ENCODE measurements around the gene LDLR. TPM values are rescaled to one million over a fixed set of nuclear protein-coding genes. Genes with fewer than 3 reads are reported as not detected.
A peak's percentile ranks its signal among the peaks of the same experiment; 100 is the strongest.
"Not testable (repeated sequence)": the region's sequence is repeated elsewhere in the genome, so short reads cannot be mapped to it uniquely, and the experiment has no call there.

The LDLR gene
- total RNA-seq, 1 donor from 2014 or later: 121 TPM

DNA sequence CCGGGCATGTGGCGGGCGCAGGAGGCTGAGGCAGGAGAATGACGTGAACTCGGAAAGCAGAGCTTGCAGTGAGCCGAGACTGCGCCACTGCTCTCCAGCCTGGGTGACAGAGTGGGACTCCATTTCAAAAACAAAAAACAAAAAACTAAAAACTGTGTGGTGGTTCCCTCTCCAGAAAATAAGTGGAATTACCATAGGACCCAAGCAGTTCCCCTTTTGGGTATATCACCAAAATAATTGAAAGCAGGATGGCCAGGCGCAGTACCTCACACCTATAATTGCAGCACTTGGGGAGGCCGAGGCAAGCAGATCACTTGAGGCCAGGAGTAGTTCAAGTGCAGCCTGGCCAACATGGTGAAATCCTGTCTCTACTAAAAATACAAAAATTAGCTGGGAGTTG is 15.7 kb upstream of the LDLR start:
- Mint-ChIP-seq H3K4me1 (ENCODE audit: low read depth) (no peaks in the 10 kb centered on the region), H3K4me3 (ENCODE audit: unreplicated experiment) (no peak overlapping the region), H3K27ac (ENCODE audit: unreplicated experiment) (no peak overlapping the region), H3K27me3 (ENCODE audit: low read depth) (no peaks in the 10 kb centered on the region), H3K9me3 (ENCODE audit: low read depth) (no peaks in the 10 kb centered on the region), H3K36me3 (ENCODE audit: low read depth) (peaks cover 4% of the 10 kb centered on the region)
- TF ChIP-seq, protein P1, sequence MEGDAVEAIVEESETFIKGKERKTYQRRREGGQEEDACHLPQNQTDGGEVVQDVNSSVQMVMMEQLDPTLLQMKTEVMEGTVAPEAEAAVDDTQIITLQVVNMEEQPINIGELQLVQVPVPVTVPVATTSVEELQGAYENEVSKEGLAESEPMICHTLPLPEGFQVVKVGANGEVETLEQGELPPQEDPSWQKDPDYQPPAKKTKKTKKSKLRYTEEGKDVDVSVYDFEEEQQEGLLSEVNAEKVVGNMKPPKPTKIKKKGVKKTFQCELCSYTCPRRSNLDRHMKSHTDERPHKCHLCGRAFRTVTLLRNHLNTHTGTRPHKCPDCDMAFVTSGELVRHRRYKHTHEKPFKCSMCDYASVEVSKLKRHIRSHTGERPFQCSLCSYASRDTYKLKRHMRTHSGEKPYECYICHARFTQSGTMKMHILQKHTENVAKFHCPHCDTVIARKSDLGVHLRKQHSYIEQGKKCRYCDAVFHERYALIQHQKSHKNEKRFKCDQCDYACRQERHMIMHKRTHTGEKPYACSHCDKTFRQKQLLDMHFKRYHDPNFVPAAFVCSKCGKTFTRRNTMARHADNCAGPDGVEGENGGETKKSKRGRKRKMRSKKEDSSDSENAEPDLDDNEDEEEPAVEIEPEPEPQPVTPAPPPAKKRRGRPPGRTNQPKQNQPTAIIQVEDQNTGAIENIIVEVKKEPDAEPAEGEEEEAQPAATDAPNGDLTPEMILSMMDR (IDR thresholded peaks at IDR 0.05): no peak
- DNase-seq (ENCODE audit: low spot score): no peak

DNA sequence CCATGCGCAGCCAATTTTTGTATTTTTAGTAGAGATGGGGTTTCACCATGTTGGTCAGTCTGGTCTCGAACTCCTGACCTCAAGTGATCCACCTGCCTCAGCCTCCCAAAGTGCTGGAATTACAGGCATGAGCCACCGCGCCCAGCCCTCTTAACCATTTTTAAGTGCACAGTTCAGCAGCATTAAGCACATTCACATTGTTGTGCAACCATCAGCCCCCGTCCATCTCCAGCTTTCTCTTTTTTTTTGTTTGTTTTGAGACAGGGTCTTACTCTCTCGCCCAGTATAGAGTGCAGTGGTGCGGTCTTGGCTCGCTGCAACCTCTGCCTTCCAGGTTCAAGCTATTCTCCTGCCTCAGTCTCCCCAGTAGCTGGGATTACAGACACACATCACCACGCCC is 12.5 kb upstream of the LDLR start:
- H3K9me3 Mint-ChIP-seq (ENCODE audit: low read depth); H3K4me1 Mint-ChIP-seq (ENCODE audit: low read depth); DNase-seq (ENCODE audit: low spot score); H3K4me3 Mint-ChIP-seq (ENCODE audit: unreplicated experiment); H3K36me3 Mint-ChIP-seq (ENCODE audit: low read depth); H3K27ac Mint-ChIP-seq (ENCODE audit: unreplicated experiment); H3K27me3 Mint-ChIP-seq (ENCODE audit: low read depth): not testable (repeated sequence)

DNA sequence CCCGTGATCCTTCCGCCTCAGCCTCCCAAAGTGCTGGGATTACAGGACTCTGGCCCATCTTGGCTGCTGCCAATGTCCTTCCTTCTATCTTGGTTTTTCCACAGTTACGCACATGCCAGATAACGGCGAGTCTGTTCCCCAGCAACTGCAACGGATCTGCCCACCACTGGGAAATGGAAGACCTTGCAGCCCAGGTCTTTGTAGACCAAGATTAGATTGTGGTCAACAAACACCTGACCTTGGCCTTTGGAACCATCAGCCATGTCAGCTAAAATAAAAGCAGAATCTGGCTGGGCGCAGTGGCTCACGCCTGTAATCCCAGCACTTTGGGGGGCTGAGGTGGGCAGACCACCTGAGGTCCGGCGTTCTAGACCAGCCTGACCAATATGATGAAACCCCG is 10.4 kb upstream of the LDLR start:
- H3K4me3 Mint-ChIP-seq (ENCODE audit: unreplicated experiment): no peak overlapping the region
- H3K27me3 Mint-ChIP-seq (ENCODE audit: low read depth): no peaks in the 10 kb centered on the region
- H3K4me1 Mint-ChIP-seq (ENCODE audit: low read depth): peaks cover 4% of the 10 kb centered on the region
- H3K36me3 Mint-ChIP-seq (ENCODE audit: low read depth): no peaks in the 10 kb centered on the region
- no peak overlapping the region for H3K27ac Mint-ChIP-seq (ENCODE audit: unreplicated experiment)
- TF ChIP-seq, protein P1 (IDR thresholded peaks at IDR 0.05): no peak
- no peaks in the 10 kb centered on the region for H3K9me3 Mint-ChIP-seq (ENCODE audit: low read depth)
- no peak for DNase-seq (ENCODE audit: low spot score)

DNA sequence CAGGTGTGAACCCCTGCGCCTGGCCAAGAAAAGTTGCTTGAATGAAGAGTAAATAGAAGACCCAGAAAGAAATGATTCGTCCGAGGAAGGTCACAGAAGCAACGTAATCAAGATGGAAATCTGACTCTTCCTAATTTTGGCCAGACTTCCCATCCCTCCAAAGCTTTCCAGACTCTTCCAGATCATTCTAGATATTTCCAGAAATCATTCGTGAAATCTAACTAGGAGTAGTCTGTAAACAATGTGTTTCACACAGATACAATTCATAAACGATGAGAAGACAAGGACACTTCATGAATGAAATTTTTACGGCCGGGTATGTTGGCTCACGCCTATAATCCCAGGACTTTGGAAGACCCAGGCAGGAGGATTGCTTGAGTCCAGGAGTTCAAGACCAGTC is 9.3 kb upstream of the LDLR start:
- DNase-seq (ENCODE audit: low spot score): no peak
- no peak overlapping the region for H3K4me3 Mint-ChIP-seq (ENCODE audit: unreplicated experiment)

DNA sequence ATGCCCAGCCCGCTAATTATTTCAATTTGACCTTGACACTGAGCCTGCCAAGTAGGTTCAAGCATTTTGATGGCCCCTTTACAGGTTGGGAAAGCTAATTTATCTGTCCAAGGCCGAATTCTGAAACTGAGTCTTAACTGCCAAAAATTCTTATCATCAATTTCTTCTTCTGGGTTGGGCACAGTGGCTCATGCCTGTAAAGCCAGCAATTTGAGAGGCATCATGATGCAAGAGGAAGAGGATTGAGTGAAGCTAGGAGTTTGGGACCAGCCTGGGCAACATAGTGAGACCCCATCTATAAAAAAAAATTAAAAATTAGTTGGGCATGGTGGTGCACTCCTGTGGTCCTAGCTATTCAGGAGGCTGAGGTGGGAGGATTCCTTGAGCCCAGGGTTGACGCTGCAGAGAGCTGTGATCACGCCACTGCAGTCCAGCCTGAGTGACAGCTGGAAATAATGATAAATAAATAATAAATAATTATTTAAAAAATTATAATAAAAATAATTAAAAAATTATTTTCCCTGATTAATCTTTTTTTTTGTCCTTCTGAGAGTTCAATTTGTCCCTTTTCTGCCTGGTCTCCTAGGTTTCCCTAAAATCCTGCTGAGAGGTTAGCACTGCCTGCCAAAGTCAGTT is 1.3 kb upstream of the LDLR start:
- H3K27ac Mint-ChIP-seq (ENCODE audit: unreplicated experiment): peak overlapping the region; percentile 99

More for the DNA sequence above, 9.3 kb upstream of the LDLR start:
- TF ChIP-seq, protein P1 (IDR thresholded peaks at IDR 0.05): no peak
- Mint-ChIP-seq H3K4me1 (ENCODE audit: low read depth) (peaks cover 12% of the 10 kb centered on the region), H3K9me3 (ENCODE audit: low read depth) (no peaks in the 10 kb centered on the region), H3K27me3 (ENCODE audit: low read depth) (no peaks in the 10 kb centered on the region), H3K27ac (ENCODE audit: unreplicated experiment) (no peak overlapping the region), H3K36me3 (ENCODE audit: low read depth) (no peaks in the 10 kb centered on the region)

More for the DNA sequence above, 1.3 kb upstream of the LDLR start:
- Mint-ChIP-seq H3K4me3 (ENCODE audit: unreplicated experiment) (no peak overlapping the region), H3K4me1 (ENCODE audit: low read depth) (peaks cover 63% of the 10 kb centered on the region), H3K27me3 (ENCODE audit: low read depth) (no peaks in the 10 kb centered on the region), H3K9me3 (ENCODE audit: low read depth) (no peaks in the 10 kb centered on the region), H3K36me3 (ENCODE audit: low read depth) (no peaks in the 10 kb centered on the region)
- TF ChIP-seq, protein P1 (IDR thresholded peaks at IDR 0.05): no peak
- no peak for DNase-seq (ENCODE audit: low spot score)

All from chondrocyte (in vitro differentiated cells).